Spleen (tissue), 7 donors: ENCODE results near the gene TESMIN.

ENCODE experiments used
- POLR2A ChIP-seq, 3 donors: fragments of 450-650 bp; IDR thresholded peaks; one replicate each; pipeline ENCODE4 v1.5.1; 2017; ENCODE audit warnings: antibody characterized with exemption in 3 of 3, mild to moderate bottlenecking in 1 of 3
- POLR2AphosphoS5 ChIP-seq, 3 donors: sonication (generic); formaldehyde crosslinking; IDR thresholded peaks; one replicate each; pipeline ENCODE4 v1.5.1; 2017; ENCODE audit warnings: antibody characterized with exemption in 3 of 3
- TF ChIP-seq, protein P1 (sequence below), 11 experiments: fragments of 200-600 bp in 7 of 11; fragments of 450-650 bp in 4 of 11; sonication (generic) in 4 of 11; IDR thresholded peaks in 8 of 11; conservative IDR thresholded peaks in 3 of 11; 1 replicate in 7 of 11; 2 replicates in 4 of 11; pipeline versions ENCODE4 v1.4.0 to v1.8.0; 2016 to 2021; ENCODE audit warnings: antibody characterized with exemption in 11 of 11, inconsistent platforms in 4 of 11, mild to moderate bottlenecking in 1 of 11
- donor health status: DM: no; HTN: no; CAD: no; lungs with moderate emphysema.
- donor health status: DM: no; HTN: no; CAD: no.
- donor health status: DM: no; HTN: no; CAD: no.

DNA sequence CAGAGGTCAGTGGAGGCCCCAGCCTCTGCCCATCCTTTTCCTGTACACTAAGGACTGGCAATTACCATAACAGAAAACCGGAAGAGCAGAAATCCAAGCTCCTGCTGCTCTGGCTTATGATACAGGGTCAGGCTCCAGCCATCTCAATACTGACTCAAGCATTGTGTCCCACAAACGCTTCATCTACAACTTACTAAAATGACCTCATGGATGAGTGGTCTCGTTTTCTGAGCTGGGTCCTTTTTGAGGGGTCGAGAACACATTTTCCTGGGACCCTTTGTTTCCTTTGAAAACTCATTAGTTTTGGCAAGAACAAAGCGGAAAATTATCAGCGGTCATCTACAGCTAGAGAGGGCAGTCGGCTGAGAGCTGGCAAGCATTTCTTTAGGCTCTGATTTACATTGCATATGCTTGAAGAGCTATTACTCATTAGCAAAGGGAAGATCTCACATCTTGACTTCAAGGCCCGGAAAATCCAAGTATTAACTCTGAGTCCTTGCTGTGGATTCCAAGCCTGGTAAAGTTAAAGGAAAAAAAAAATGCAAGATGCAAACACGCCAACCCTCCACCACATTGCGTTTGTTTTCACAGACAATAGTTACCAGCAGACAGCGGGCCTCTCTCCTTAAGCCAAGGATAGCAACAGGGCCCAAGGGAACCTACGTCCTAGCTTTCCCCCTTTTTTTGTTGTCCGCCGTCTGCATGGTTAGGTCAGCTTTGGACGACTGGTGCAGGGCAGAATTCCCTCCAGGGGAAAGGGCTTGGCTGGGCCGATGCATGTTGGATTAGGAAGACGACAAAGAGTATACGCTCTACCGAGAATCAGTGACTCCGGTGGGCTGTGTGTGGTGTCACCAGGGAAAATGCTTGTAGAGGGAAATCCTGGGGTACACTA, 1.8 kb downstream of the TESMIN start:
- TF ChIP-seq POLR2A (IDR thresholded peaks at IDR 0.05) (no peak), POLR2AphosphoS5 (IDR thresholded peaks at IDR 0.05) (no peak)
- TF ChIP-seq, protein P1, sequence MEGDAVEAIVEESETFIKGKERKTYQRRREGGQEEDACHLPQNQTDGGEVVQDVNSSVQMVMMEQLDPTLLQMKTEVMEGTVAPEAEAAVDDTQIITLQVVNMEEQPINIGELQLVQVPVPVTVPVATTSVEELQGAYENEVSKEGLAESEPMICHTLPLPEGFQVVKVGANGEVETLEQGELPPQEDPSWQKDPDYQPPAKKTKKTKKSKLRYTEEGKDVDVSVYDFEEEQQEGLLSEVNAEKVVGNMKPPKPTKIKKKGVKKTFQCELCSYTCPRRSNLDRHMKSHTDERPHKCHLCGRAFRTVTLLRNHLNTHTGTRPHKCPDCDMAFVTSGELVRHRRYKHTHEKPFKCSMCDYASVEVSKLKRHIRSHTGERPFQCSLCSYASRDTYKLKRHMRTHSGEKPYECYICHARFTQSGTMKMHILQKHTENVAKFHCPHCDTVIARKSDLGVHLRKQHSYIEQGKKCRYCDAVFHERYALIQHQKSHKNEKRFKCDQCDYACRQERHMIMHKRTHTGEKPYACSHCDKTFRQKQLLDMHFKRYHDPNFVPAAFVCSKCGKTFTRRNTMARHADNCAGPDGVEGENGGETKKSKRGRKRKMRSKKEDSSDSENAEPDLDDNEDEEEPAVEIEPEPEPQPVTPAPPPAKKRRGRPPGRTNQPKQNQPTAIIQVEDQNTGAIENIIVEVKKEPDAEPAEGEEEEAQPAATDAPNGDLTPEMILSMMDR (IDR thresholded peaks at IDR 0.05 in 8 of 11, conservative IDR thresholded peaks at IDR 0.05 in 3 of 11): no peak
